ENCODE data around the gene SMIM30. TPM values are rescaled to one million over a fixed set of nuclear protein-coding genes. Genes with fewer than 3 reads are reported as not detected.

The SMIM30 gene
- total RNA-seq, 2 experiments from 2014 or later, result 40.1 to 41.2 TPM

DNA sequence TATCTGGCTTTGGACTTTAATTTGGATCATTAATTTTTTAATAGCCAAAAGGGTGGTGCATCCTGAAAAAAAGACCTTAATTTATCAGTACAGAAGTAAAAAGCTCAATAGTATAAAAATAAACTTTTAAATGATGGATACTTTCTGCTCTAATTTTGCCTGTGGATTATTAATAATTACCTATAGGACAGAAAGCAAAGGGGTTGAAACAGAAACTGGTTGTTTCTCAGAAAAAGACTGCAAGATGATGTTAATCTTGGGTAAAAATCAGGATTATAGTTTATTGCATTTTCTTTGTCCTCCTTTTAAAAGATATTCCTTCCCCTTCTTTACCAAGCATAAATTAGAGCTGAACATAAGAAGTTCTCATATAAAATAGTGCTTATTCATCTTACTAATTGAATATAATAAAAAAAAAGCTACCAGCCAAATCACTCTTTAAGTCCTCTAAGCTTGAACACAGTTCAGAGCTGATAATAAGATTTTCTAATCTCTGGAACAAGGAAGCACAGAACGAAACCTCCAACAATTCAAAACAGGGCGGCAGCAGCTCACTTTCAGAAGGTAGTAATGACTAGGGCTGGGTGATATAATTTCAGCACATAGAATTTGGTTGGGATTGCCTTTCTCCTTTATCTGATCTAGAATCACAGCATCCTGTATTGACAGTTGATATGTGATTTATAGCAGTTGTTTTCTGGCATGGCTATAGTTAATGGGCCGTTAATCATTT lies 23.7 kb downstream of the SMIM30 start:
- H3K27me3 Mint-ChIP-seq (ENCODE audit: low read depth), result peaks cover 26% of the 10 kb centered on the region
- H3K4me1 Mint-ChIP-seq (ENCODE audit: low read depth), result no peaks in the 10 kb centered on the region

DNA sequence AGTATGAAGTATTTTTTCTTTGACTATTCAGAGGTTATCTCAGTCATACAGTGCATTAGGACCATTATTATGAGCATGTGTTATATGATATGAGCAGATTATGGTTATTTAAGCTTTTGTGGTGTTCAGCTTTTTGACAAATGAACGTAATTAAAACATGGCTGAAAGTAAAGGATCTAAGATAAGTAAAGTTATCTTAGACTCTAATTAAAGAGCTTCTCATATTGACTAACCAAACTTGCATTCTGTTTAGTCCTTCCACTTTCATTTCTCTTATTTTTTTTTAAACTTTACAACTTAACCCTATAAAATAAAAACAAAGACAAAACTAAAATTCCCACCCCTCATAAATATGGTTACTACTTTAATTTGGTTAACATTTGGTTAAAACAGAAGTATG lies 24.8 kb downstream of the SMIM30 start:
- intact Hi-C loops (cut with micrococcal nuclease), result no loop called here
- no peaks in the 10 kb centered on the region for H3K4me1 Mint-ChIP-seq (ENCODE audit: low read depth)
- CTCF ChIA-PET, result interaction anchor here (1.2 kb wide), 1 partner anchor 66 kb away, joined by 3 read pairs; no protein-coding TSS in a partner anchor
- no peak overlapping the region for H3K27ac Mint-ChIP-seq
- H3K9me3 Mint-ChIP-seq, result no peaks in the 10 kb centered on the region
- no peak for DNase-seq
- peaks cover 2% of the 10 kb centered on the region for H3K36me3 Mint-ChIP-seq (ENCODE audit: low read depth)
- H3K27me3 Mint-ChIP-seq (ENCODE audit: low read depth), result peaks cover 27% of the 10 kb centered on the region
- H3K4me3 Mint-ChIP-seq, result no peak overlapping the region

More for the DNA sequence above, 23.7 kb downstream of the SMIM30 start:
- no peak overlapping the region for H3K27ac Mint-ChIP-seq
- peaks cover 2% of the 10 kb centered on the region for H3K36me3 Mint-ChIP-seq (ENCODE audit: low read depth)
- CTCF ChIA-PET, result interaction anchor here (0.6 to 1.2 kb wide), 3 partner anchors 26 to 311 kb away, joined by 3 read pairs; no protein-coding TSS in a partner anchor
- intact Hi-C loops (cut with micrococcal nuclease), result no loop called here
- H3K4me3 Mint-ChIP-seq, result no peak overlapping the region
- H3K9me3 Mint-ChIP-seq, result no peaks in the 10 kb centered on the region
- no peak for DNase-seq

DNA sequence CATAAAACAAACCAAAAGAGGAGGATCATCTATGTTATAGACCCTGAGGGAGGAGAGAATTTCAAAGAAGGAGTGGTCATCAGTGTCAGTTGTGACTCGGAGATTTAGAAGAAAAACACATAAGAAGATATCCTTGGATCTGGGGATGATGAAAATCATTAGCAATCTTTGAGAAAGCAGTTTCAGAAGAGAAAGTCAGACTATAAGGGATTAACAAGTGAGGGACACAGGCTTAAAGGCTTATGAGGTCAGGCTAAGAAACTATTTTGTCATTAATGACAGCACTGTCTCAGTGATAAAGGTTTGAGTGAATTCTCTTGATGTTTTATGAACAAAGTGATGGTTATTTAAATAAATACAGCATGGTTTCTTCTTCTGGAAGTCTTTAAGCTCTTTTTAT lies 25.6 kb downstream of the SMIM30 start:
- Mint-ChIP-seq H3K27me3 (ENCODE audit: low read depth) (peaks cover 35% of the 10 kb centered on the region), H3K36me3 (ENCODE audit: low read depth) (peaks cover 2% of the 10 kb centered on the region), H3K4me1 (ENCODE audit: low read depth) (no peaks in the 10 kb centered on the region), H3K9me3 (no peaks in the 10 kb centered on the region), H3K4me3 (no peak overlapping the region), H3K27ac (no peak overlapping the region)
- intact Hi-C loops (cut with micrococcal nuclease), result no loop called here
- CTCF ChIA-PET, result no interaction called here
- no peak for DNase-seq

DNA sequence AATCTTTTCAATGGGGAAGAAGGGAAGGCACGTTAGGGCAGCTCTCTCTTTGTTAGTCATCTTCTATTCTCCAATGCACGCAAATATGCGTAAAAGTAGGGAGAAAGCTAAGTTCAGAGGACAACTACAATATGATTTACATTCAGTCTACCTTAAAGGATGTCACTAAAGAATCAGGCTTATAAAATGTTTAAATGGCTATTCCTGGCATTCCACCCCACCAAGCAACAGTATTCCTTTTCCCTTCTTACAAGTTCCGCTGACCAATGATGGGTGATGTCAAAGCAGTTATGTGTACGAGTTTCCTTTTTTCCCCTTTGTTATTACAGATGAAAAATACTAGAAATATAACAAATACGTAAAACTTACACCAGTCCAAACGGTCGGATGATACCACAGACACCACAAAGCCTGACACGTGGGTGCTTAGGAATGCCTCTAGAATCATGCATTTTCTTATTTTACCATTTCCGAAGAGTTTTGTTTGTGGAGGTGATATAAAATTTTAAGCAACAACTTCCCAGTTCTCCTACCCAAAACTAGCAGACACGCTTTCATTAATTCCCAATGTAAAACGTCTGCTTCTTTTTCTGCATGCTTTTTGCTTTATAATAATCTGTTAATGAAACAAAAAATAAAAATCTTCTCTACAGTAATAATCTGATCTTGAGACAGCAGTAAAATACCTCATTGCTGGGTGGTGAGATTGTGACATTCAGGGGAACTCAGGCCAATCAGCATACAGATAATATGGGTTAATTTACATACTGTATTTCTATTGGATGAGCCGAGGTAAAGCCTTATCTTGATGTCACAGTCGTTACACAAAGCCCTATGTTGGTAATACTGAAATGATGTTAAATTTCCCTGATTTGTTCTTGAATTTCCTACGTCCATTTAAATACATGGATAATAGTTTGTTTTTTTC lies 31.0 kb downstream of the SMIM30 start:
- Mint-ChIP-seq H3K4me3 (peak overlapping the region; percentile 11), H3K9me3 (no peaks in the 10 kb centered on the region), H3K4me1 (ENCODE audit: low read depth) (peaks cover 7% of the 10 kb centered on the region), H3K36me3 (ENCODE audit: low read depth) (peaks cover 2% of the 10 kb centered on the region), H3K27ac (no peak overlapping the region), H3K27me3 (ENCODE audit: low read depth) (peaks cover 53% of the 10 kb centered on the region)
- CTCF ChIA-PET, result interaction anchor here (0.8 kb wide), 1 partner anchor 33 kb away, joined by 3 read pairs; no protein-coding TSS in a partner anchor
- DNase-seq, result no peak
- intact Hi-C loops (cut with micrococcal nuclease), result no loop called here

DNA sequence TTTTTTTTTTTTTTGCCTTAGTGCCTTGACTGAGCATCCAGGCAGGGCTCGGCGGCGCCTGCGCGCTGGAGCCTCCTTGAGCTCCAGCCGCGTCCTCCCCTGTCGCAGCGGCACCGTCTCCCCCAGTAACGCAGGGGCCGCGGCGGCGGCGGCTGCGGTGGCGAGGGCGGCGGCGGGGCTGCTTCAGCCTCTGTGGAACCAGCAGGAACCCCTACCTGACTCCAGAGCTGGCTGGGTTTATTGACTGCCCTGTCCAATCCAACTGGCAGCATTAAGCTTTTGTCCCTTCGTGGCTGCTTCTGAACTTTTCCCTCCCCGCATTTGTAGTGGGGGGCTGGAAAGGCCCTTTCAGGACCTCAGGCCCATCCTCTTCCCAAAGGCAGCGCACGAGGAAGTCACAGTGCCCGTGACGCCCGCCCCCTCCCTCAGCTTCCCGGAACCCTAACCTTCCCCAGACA lies 31.9 kb downstream of the SMIM30 start, which contains the start of gene GPR85:
TSS of gene GPR85 (minus strand) at position 397 of the 458 bp plus-strand sequence. CDS start 2,106 bp downstream, outside the sequence.
- Mint-ChIP-seq H3K36me3 (ENCODE audit: low read depth) (peaks cover 2% of the 10 kb centered on the region), H3K9me3 (no peaks in the 10 kb centered on the region), H3K27ac (no peak within 1 kb of the TSS), H3K27me3 (ENCODE audit: low read depth) (peaks cover 49% of the 10 kb centered on the region), H3K4me3 (peak within 1 kb of the TSS; percentile 58), H3K4me1 (ENCODE audit: low read depth) (peaks cover 7% of the 10 kb centered on the region)
- intact Hi-C loops (cut with micrococcal nuclease), result no loop called here
- DNase-seq, result peak; percentile 32
- CTCF ChIA-PET, result interaction anchor here (0.8 kb wide), 1 partner anchor 34 kb away, joined by 3 read pairs; no protein-coding TSS in a partner anchor

DNA sequence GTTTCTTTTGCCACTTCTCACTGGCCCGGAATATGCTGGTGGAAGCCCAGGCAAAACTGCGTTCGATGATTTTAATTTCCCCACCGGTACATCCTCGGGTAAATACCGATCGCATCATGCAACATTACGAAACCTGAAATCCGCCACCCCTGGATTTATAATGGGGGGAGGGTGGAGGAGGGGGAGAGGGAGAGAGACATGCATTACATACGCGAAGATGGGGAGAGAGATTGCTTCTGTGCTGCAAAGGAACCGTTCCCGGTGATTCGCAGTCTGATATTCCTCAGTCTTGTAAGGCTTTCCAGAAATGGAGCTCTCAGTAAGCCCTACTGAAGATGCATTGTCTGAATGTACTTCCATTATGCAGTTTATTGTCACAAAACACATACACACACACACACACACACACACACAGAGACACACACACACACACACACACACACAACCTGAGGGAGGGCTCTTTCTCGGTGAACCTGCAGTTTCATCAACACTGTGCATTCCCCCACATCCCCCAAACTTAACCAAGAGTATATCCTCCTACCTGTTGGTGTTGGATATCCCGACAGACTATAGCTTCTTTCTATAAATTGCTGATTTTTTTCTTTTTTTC lies 32.5 kb downstream of the SMIM30 start:
- Mint-ChIP-seq H3K9me3 (no peaks in the 10 kb centered on the region), H3K4me3 (peak overlapping the region; percentile 47), H3K27me3 (ENCODE audit: low read depth) (peaks cover 53% of the 10 kb centered on the region), H3K4me1 (ENCODE audit: low read depth) (peaks cover 7% of the 10 kb centered on the region), H3K36me3 (ENCODE audit: low read depth) (peaks cover 2% of the 10 kb centered on the region), H3K27ac (no peak overlapping the region)
- intact Hi-C loops (cut with micrococcal nuclease), result no loop called here
- no peak for DNase-seq
- CTCF ChIA-PET, result no interaction called here

DNA sequence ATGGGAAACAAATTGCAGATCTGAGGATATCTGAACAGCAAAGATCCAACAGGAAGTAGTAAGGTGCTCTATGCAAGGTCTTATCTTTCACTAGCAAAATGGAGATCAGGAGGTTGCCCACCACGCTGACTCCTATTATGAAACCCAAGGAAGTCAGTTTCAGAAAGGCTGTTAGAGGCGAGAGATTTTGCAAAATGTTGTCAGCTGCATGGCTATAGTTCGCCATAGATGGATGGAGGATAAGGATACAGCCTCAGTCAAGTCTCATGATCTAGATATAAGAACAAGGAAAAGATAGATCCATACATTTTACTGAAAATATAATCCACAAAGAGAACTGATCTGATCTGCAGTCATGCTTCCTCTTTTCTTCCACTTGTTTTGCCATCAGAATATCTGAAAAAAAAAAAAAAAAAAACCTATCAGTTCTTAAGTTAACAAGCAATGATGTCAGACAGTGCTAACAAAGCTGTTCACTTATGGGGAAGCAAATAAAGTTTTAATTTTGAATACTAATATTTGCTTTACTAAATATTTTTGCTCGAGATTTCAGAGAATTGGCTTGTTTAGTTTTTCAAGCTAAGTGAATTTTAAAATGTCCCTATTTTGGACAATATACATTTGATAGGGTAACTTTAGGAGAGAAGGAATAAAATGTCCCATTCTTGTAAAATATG lies 33.7 kb downstream of the SMIM30 start:
- Mint-ChIP-seq H3K4me1 (ENCODE audit: low read depth) (peaks cover 7% of the 10 kb centered on the region), H3K27me3 (ENCODE audit: low read depth) (peaks cover 54% of the 10 kb centered on the region), H3K36me3 (ENCODE audit: low read depth) (no peaks in the 10 kb centered on the region), H3K9me3 (no peaks in the 10 kb centered on the region), H3K27ac (no peak overlapping the region), H3K4me3 (no peak overlapping the region)
- no peak for DNase-seq
- intact Hi-C loops (cut with micrococcal nuclease), result no loop called here
- CTCF ChIA-PET, result no interaction called here

DNA sequence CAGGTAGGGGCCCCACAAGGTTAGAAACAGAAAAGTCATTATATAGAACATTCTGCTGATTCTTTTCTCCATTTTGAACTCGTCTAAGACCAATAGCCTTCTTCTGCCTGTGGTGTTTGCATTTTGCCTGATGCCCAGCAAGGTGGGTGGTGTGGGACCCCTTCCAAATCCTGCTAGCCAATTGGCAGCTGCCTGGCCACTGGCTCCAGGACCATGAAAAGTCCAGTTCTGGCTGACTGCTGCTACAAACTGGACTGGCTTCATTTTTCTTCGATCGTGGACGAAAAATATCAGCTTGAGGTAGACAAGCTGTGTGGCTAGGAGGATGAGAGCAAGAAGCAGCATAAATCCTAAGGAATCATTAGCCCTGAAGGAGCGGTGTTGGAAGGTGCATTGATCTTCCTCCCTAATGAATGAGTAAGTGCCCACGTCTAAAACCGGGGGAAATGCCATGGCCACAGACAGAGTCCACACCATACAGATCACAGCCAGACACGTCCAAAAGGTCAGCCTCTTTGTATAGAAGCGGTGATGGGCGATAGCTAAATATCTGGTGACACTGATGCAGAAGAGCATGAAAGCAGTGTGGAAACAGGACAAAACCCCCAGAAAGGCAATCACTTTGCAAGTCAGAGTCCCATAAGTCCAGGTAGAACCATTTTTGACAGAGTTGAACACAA lies 34.4 kb downstream of the SMIM30 start:
- no peak overlapping the region for H3K27ac Mint-ChIP-seq
- no peak overlapping the region for H3K4me3 Mint-ChIP-seq
- no peaks in the 10 kb centered on the region for H3K9me3 Mint-ChIP-seq
- peaks cover 7% of the 10 kb centered on the region for H3K4me1 Mint-ChIP-seq (ENCODE audit: low read depth)
- peaks cover 55% of the 10 kb centered on the region for H3K27me3 Mint-ChIP-seq (ENCODE audit: low read depth)
- CTCF ChIA-PET, result no interaction called here
- DNase-seq, result no peak
- no peaks in the 10 kb centered on the region for H3K36me3 Mint-ChIP-seq (ENCODE audit: low read depth)
- intact Hi-C loops (cut with micrococcal nuclease), result no loop called here

DNA sequence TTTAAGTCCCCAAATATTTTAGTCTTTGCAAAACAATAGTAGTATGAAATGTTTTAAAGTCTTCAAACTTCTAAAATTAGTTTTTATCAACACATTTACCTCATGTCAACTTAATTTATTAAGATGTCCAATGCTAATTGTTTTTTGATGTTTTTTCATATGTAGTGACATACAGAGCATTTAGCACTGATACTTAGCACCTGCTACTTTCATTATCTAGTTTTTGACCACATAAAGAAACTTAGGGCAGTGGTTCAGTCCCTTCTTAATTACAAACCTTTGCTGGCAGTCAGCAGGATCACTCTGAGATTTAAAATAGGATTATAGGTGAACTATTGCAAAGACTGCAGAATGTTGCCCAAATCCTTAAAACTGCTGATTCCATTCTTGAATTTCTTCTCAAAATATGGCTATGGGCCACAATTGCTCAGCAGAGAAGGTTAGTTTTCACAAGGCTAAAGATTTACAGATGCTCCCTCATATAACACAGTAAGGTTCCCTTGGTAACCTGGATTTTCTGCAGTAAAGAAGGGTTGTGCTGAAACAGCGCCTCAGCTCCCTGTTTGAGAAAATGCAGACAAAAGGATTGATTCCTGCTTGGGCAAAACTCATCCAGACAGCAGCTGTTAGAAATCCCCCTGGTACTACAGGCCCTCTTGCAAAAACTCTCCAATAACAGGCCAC lies 35.1 kb downstream of the SMIM30 start:
- no peaks in the 10 kb centered on the region for H3K9me3 Mint-ChIP-seq
- intact Hi-C loops (cut with micrococcal nuclease), result no loop called here
- H3K36me3 Mint-ChIP-seq (ENCODE audit: low read depth), result no peaks in the 10 kb centered on the region
- peaks cover 7% of the 10 kb centered on the region for H3K4me1 Mint-ChIP-seq (ENCODE audit: low read depth)
- DNase-seq, result no peak
- peaks cover 52% of the 10 kb centered on the region for H3K27me3 Mint-ChIP-seq (ENCODE audit: low read depth)
- no peak overlapping the region for H3K4me3 Mint-ChIP-seq
- CTCF ChIA-PET, result no interaction called here
- no peak overlapping the region for H3K27ac Mint-ChIP-seq

DNA sequence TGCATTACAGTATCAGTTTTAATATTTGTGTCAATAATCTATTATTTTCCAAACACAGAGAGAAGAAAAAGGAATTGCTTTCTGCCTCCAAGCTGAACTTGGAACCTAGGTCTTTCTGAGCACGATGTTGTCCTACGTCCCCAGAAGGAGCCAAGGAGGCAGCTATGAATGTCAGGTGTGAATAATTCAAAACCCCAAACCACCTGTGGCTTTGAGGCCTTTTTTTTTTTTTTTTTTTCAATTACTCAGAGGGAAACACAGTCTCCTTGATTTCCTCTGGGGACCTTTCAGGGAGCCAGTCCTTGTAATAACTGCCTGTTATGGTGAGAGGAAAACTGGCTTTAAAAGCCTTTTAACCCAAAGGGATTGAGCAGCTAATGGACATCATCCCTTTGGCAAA lies 40.0 kb downstream of the SMIM30 start:
- no peaks in the 10 kb centered on the region for H3K4me1 Mint-ChIP-seq (ENCODE audit: low read depth)
- no peaks in the 10 kb centered on the region for H3K36me3 Mint-ChIP-seq (ENCODE audit: low read depth)
- CTCF ChIA-PET, result no interaction called here
- no peak overlapping the region for H3K27ac Mint-ChIP-seq
- no peak for DNase-seq
- intact Hi-C loops (cut with micrococcal nuclease), result no loop called here
- H3K9me3 Mint-ChIP-seq, result no peaks in the 10 kb centered on the region
- H3K27me3 Mint-ChIP-seq (ENCODE audit: low read depth), result peaks cover 20% of the 10 kb centered on the region
- H3K4me3 Mint-ChIP-seq, result no peak overlapping the region

DNA sequence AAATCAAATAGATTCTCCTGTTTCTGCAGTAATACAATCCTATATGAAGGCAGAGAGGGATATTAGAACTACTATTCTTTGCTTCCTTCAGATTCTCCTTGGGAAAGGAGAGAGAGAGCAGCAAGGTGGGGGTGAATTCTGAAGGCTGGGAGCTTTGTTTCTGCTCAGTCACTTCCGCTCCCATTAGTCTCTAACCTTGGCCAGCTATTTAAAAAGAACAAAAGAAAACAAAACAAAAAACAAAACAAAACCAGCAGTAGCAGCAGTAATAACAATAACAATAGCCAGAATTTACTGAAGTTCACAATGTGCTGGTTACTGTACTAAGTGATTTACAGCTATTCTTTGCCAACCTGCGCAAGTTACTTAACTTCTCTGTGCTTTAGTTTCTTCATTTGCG lies 41.7 kb downstream of the SMIM30 start:
- DNase-seq, result no peak
- H3K27ac Mint-ChIP-seq, result no peak overlapping the region
- no peak overlapping the region for H3K4me3 Mint-ChIP-seq
- no peaks in the 10 kb centered on the region for H3K9me3 Mint-ChIP-seq
- peaks cover 15% of the 10 kb centered on the region for H3K27me3 Mint-ChIP-seq (ENCODE audit: low read depth)
- intact Hi-C loops (cut with micrococcal nuclease), result no loop called here
- H3K4me1 Mint-ChIP-seq (ENCODE audit: low read depth), result no peaks in the 10 kb centered on the region
- CTCF ChIA-PET, result no interaction called here
- no peaks in the 10 kb centered on the region for H3K36me3 Mint-ChIP-seq (ENCODE audit: low read depth)

All from activated naive CD4-positive, alpha-beta T cell treated with anti-CD3 and anti-CD28 coated beads for 36 hours (primary cell).